ENCODE results near the gene UNC13D.

GRCh38 chr17:75856062-75856756, 12.0 kb upstream of the UNC13D start:
- peak in 2 of 3 experiments; percentile 5 to 35; a peak in 2 of 6 replicates for TF ChIP-seq CTCF (IDR thresholded peaks at IDR 0.05 in 2 of 3, conservative IDR thresholded peaks at IDR 0.05 in 1 of 3; ENCODE audit: borderline replicate concordance in 1 of 3, insufficient read depth in 1 of 3, low read depth in 2 of 3, low read length in 2 of 3)
- no peak for TF ChIP-seq SIN3A (IDR thresholded peaks at IDR 0.05; ENCODE audit: low read depth)
- TF ChIP-seq CBX3 (IDR thresholded peaks at IDR 0.05; ENCODE audit: low read depth), result no peak
- no peak for TF ChIP-seq ZBTB33 (IDR thresholded peaks at IDR 0.05; ENCODE audit: extremely low read depth, insufficient replicate concordance, low read length)
- TF ChIP-seq POLR2A (IDR thresholded peaks at IDR 0.05; ENCODE audit: borderline replicate concordance, extremely low read depth, insufficient read depth, insufficient read length), result peak; percentile 57
- TF ChIP-seq POLR2AphosphoS5 (IDR thresholded peaks at IDR 0.05; ENCODE audit: low read depth, low read length), result no peak
- no peak for TF ChIP-seq REST (IDR thresholded peaks at IDR 0.05; ENCODE audit: low read depth)
- TF ChIP-seq YY1 (IDR thresholded peaks at IDR 0.05; ENCODE audit: extremely low read depth, insufficient replicate concordance, low read depth, low read length), result no peak
- no peak for TF ChIP-seq EZH2 (IDR thresholded peaks at IDR 0.05)
- TF ChIP-seq JUND (IDR thresholded peaks at IDR 0.05), result no peak
- TF ChIP-seq SRF (IDR thresholded peaks at IDR 0.05; ENCODE audit: low read depth), result no peak
- no peak for TF ChIP-seq ATF3 (IDR thresholded peaks at IDR 0.05)
- TF ChIP-seq EZH2phosphoT487 (IDR thresholded peaks at IDR 0.05; ENCODE audit: borderline replicate concordance), result no peak
- TF ChIP-seq CEBPB (IDR thresholded peaks at IDR 0.05; ENCODE audit: low read depth), result no peak
